GM12872 (cell line): ENCODE results near the gene SH3RF3.

Experiments used
- CTCF ChIP-seq: IDR thresholded peaks from 3 replicates; pipeline ENCODE4 v1.5.1; 2011; ENCODE audit warnings: low read depth, mild to moderate bottlenecking, low read length, moderate library complexity; ENCODE audit not compliant: insufficient read depth

Gene SH3RF3

GRCh38 chr2:109318949-109319342 lies 189.9 kb downstream of the SH3RF3 start:
- no peak for TF ChIP-seq CTCF

DNA sequence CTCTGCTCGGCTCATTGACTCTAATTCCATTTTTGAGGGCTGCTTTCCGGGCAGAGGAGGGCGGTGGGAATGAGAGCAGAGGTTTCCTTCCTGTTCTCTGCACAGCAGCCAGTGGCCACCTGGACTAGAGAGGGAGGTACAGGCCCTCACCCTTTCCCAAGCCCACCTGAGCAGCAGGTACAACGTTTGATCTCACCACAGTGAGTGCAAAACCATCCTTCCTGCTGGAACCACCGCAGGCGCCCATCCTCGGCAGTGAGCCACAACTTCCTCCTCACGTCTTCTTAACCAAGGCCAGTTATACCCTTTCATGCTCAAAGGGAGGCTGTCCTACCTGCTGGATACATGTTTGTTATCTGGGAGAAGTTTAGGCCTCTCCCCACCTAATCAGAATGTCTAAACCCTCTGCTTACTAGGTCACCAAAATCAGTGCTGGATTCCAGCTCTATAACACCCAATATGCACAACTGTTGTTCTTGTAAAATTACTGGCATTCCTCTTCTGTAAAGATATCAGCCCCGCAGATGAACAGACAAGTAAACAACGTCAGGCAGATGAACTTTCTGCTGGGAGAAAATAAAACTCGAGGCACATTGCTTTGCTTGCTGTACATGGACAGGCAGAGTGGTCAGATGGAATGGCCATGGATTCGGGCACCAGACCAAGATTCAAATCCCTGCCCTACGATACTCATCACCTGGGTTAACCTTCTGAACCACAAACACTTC lies 191.4 kb downstream of the SH3RF3 start:
- TF ChIP-seq CTCF = no peak

GRCh38 chr2:109321570-109321969 lies 192.6 kb downstream of the SH3RF3 start:
- TF ChIP-seq CTCF = no peak

- TF ChIP-seq CTCF = no peak
Measured at GRCh38 chr2:109322111-109322510, 193.1 kb downstream of the SH3RF3 start.

DNA sequence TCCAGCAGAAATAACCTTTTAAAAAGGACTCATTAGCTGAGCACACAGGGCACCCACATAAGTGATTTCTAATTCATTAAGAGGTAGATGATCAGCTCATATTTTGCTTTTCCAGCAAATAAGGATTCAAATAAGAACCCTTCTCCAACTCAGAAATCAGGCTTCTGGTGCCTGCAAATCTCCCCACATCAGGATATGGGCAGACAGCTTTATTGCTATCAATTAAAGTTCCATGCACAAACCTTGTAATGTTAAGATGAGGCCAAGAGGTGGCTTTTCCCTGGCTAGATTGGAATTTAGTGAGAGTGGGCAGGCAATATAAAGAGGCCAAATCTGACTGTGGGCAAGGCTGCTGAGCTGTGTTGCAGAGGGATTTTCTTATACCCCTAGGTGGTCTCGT lies 193.6 kb downstream of the SH3RF3 start:
- no peak for TF ChIP-seq CTCF

- no peak for TF ChIP-seq CTCF
Measured at GRCh38 chr2:109324861-109325260, 195.9 kb downstream of the SH3RF3 start.

- no peak for TF ChIP-seq CTCF
Measured at GRCh38 chr2:109325570-109325969, 196.6 kb downstream of the SH3RF3 start.

DNA sequence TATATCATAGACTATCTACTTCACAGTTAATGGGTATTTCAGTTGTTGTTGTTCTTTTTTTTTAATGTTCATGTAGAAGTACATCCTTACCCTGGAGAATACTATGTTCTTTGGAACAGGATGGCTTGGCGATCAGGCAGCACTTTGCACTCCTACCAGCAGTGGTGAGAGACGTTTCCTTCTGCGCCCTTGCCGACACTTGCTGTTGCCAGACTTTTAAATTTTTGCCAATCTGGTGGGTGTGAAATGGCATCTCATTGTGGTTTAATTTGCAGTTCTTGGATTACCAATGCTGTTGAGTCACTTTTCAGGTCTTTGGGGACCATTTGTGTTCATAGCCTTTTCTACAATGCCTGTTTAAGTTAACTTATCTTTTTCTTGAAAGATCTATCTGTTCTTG lies 197.3 kb downstream of the SH3RF3 start:
- no peak for TF ChIP-seq CTCF
